OCI-LY1 (cell line): Measurements from ENCODE around the gene PROZ.

ENCODE experiments used
- H2AFZ ChIP-seq: fragments of 200-600 bp; sonication (generic), shearing (Covaris generic); 2 replicates; pipeline ENCODE4 v1.6.0; 2014; ENCODE audit warnings: antibody characterized with exemption, mild to moderate bottlenecking, low read length
- H3F3A ChIP-seq: fragments of 200-600 bp; sonication (generic), shearing (Covaris generic); 2 replicates; pipeline ENCODE4 v1.6.0; 2014; ENCODE audit warnings: mild to moderate bottlenecking, antibody characterized with exemption, low read length, moderate library complexity; ENCODE audit not compliant: insufficient read depth
- H3K27ac ChIP-seq: fragments of 200-600 bp; sonication (generic); 2 replicates; pipeline ENCODE4 v1.5.1; 2014; ENCODE audit warnings: low read length, mixed run types, mild to moderate bottlenecking, low read depth; ENCODE audit not compliant: poor library complexity, severe bottlenecking
- H3K27me3 ChIP-seq: fragments of 200-600 bp; sonication (generic); 2 replicates; pipeline ENCODE4 v1.6.0; 2014; ENCODE audit warnings: antibody characterized with exemption, mild to moderate bottlenecking, low read length, moderate library complexity; ENCODE audit not compliant: insufficient read depth
- H3K36me3 ChIP-seq: fragments of 200-600 bp; sonication (generic); 2 replicates; pipeline ENCODE4 v1.6.1; 2014; ENCODE audit warnings: mild to moderate bottlenecking, antibody characterized with exemption, low read length, moderate library complexity, mixed read lengths; ENCODE audit not compliant: insufficient read depth
- H3K4me1 ChIP-seq: fragments of 200-600 bp; sonication (generic); 2 replicates; pipeline ENCODE4 v1.5.1; 2014; ENCODE audit warnings: mild to moderate bottlenecking, low read length, moderate library complexity; ENCODE audit not compliant: insufficient read depth, severe bottlenecking
- H3K4me2 ChIP-seq: fragments of 200-600 bp; sonication (generic), shearing (Covaris generic); 2 replicates; pipeline ENCODE4 v1.6.1; 2014; ENCODE audit warnings: low read length
- H3K4me3 ChIP-seq: fragments of 200-600 bp; sonication (generic); 2 replicates; pipeline ENCODE4 v1.5.1; 2014; ENCODE audit warnings: low read length, low read depth, mild to moderate bottlenecking, mixed read lengths; ENCODE audit not compliant: poor library complexity, severe bottlenecking
- H3K79me2 ChIP-seq: fragments of 200-600 bp; shearing (Covaris generic); 2 replicates; pipeline ENCODE4 v1.6.1; 2016; ENCODE audit warnings: mixed run types, low read length, mixed read lengths; ENCODE audit not compliant: insufficient read depth
- H3K9ac ChIP-seq: fragments of 200-600 bp; sonication (generic), shearing (Covaris generic); 2 replicates; pipeline ENCODE4 v1.6.1; 2014; ENCODE audit warnings: mild to moderate bottlenecking, low read length, mixed read lengths
- H3K9me2 ChIP-seq: fragments of 200-600 bp; sonication (generic), shearing (Covaris generic); 2 replicates; pipeline ENCODE4 v1.6.1; 2014; ENCODE audit warnings: low read depth, mild to moderate bottlenecking, low read length, mixed read lengths
- H3K9me3 ChIP-seq: fragments of 200-600 bp; shearing (Covaris generic); 2 replicates; pipeline ENCODE4 v1.6.1; 2014; ENCODE audit warnings: low read length, mixed read lengths
- H4K20me1 ChIP-seq: fragments of 200-600 bp; sonication (generic), shearing (Covaris generic); 2 replicates; pipeline ENCODE4 v1.6.0; 2016; ENCODE audit warnings: mild to moderate bottlenecking, low read length; ENCODE audit not compliant: insufficient read depth
- EZH2 ChIP-seq: fragments of 200-600 bp; sonication (generic), shearing (Covaris generic); IDR thresholded peaks from 2 replicates; pipeline ENCODE4 v1.8.0; 2017; ENCODE audit warnings: borderline replicate concordance, mixed run types, mild to moderate bottlenecking, antibody characterized with exemption, low read length, moderate library complexity, mixed read lengths
- TF ChIP-seq, protein P1 (sequence below): fragments of 200-600 bp; sonication (generic), shearing (Covaris generic); IDR thresholded peaks from 2 replicates; pipeline ENCODE4 v1.5.1; 2017; ENCODE audit warnings: mild to moderate bottlenecking, antibody characterized with exemption, low read length, moderate library complexity, mixed read lengths

The PROZ gene

DNA sequence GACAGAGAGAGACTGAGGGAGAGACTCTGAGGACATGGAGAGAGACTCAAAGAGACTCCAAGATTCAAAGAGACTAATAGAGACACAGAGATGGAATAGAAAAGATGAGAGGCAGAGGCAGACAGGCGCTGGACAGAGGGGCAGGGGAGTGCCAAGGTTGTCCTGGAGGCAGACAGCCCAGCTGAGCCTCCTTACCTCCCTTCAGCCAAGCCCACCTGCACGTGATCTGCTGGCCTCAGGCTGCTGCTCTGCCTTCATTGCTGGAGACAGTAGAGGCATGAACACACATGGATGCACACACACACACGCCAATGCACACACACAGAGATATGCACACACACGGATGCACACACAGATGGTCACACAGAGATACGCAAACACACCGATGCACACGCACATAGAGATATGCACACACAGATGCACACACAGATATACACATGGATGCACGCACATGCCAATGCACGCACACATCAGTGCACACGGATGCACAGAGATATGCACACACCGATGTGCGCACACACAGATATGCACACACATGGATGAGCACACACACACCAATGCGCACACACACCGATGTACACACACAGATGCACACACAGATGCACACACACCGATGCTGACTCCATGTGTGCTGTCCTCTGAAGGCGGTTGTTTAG, 39.2 kb upstream of the PROZ start:
- Histone ChIP-seq H3K27me3 (peaks cover 7% of the 10 kb centered on the region; the same call in 1 of the 2 replicates), H3K4me3 (no peak overlapping the region), H2AFZ (no peak overlapping the region), H3K9me2 (no peaks in the 10 kb centered on the region), H3K4me2 (no peak overlapping the region), H3K9me3 (no peaks in the 10 kb centered on the region), H3K36me3 (no peaks in the 10 kb centered on the region), H3K27ac (no peak overlapping the region), H4K20me1 (no peaks in the 10 kb centered on the region), H3K4me1 (no peaks in the 10 kb centered on the region), H3K9ac (no peak overlapping the region), H3K79me2 (no peaks in the 10 kb centered on the region), H3F3A (no peaks in the 10 kb centered on the region)
- no peak for TF ChIP-seq EZH2
- TF ChIP-seq, protein P1, sequence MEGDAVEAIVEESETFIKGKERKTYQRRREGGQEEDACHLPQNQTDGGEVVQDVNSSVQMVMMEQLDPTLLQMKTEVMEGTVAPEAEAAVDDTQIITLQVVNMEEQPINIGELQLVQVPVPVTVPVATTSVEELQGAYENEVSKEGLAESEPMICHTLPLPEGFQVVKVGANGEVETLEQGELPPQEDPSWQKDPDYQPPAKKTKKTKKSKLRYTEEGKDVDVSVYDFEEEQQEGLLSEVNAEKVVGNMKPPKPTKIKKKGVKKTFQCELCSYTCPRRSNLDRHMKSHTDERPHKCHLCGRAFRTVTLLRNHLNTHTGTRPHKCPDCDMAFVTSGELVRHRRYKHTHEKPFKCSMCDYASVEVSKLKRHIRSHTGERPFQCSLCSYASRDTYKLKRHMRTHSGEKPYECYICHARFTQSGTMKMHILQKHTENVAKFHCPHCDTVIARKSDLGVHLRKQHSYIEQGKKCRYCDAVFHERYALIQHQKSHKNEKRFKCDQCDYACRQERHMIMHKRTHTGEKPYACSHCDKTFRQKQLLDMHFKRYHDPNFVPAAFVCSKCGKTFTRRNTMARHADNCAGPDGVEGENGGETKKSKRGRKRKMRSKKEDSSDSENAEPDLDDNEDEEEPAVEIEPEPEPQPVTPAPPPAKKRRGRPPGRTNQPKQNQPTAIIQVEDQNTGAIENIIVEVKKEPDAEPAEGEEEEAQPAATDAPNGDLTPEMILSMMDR: no peak

DNA sequence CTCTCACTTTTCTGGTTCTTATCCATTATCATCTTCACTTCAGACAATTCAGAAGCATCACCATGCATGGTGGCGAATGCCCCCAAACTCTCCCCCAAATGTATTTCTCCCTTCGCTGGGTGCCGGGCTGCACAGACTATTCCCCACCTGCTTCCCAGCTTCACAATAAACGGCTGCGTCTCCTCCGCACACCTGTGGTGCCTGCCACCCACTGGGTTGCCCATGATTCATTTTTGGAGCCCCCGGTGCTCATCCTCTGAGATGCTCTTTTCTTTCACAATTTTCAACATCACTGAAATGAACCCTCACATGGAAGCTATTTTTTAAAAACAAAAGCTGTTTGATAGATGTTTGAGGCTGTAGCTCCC, 38.6 kb upstream of the PROZ start:
- H3K4me3 ChIP-seq: no peak overlapping the region
- H3K4me2 ChIP-seq: no peak overlapping the region
- H3K9ac ChIP-seq: no peak overlapping the region
- H3K79me2 ChIP-seq: no peaks in the 10 kb centered on the region
- H3K9me3 ChIP-seq: no peaks in the 10 kb centered on the region
- H2AFZ ChIP-seq: no peak overlapping the region
- H3K4me1 ChIP-seq: no peaks in the 10 kb centered on the region
- TF ChIP-seq, protein P1: no peak
- TF ChIP-seq EZH2: no peak
- peaks cover 7% of the 10 kb centered on the region; the same call in 1 of the 2 replicates for H3K27me3 ChIP-seq
- H4K20me1 ChIP-seq: no peaks in the 10 kb centered on the region
- H3K27ac ChIP-seq: no peak overlapping the region
- H3F3A ChIP-seq: no peaks in the 10 kb centered on the region
- H3K36me3 ChIP-seq: no peaks in the 10 kb centered on the region
- H3K9me2 ChIP-seq: no peaks in the 10 kb centered on the region

DNA sequence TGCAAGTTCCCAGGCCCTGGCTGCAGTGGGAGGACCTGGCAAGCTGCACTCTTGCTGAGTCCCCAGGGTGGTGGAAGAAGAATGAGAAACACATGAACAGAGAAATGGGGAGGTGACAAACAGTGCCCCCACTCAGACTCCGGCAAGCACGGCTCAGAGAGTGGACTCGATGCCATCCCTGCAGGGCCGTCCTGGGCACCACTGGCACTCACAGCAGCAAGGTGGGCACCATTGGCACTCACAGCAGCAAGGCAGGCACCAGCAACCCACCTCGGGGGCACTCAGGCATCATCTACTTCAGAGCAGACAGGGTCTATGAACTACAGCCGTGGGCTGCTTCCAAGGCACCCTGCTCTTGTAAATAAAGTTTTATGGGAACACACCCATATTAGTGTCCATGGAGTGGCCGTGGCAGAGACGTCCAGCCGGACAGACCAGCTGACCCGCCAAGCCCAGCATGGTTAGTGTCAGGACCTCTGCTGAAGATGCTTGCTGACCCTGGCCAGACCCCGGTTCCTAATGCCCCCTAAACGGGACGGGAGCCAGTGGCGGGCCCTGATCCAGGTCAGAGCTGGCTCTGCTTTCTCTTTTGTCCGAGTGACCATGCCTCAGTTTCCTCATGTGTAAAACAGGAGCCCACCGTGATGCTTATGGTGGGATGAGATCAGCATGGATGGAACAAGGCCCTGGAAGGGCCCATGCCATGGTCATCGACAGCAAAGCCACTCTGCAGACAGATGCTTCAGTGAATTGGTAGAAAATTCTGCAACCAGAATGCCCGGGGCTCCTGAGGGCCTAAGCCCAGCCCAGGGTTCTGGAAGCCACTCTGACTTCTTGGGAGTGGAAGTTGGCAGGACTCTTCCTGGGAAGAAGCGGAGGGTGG, 37.9 kb upstream of the PROZ start:
- no peaks in the 10 kb centered on the region for H3K79me2 ChIP-seq
- no peaks in the 10 kb centered on the region for H3K9me2 ChIP-seq
- H3K27ac ChIP-seq: no peak overlapping the region
- no peaks in the 10 kb centered on the region for H4K20me1 ChIP-seq
- TF ChIP-seq, protein P1: no peak
- no peak for TF ChIP-seq EZH2
- H3K36me3 ChIP-seq: no peaks in the 10 kb centered on the region
- no peak overlapping the region for H3K4me2 ChIP-seq
- H3K27me3 ChIP-seq: peaks cover 7% of the 10 kb centered on the region; the same call in 1 of the 2 replicates
- H3K9ac ChIP-seq: no peak overlapping the region
- H3K9me3 ChIP-seq: no peaks in the 10 kb centered on the region
- no peaks in the 10 kb centered on the region for H3K4me1 ChIP-seq
- H3K4me3 ChIP-seq: no peak overlapping the region
- H2AFZ ChIP-seq: no peak overlapping the region
- H3F3A ChIP-seq: no peaks in the 10 kb centered on the region
